Dendritic cell treated with granulocyte-macrophage colony-stimulating factor and Interleukin-4, amounts not matched to agents 40 ng/mL and 50 ng/mL, for 4 days (primary cell): ENCODE data around the gene COG2.

Experiments
- H3K27ac Mint-ChIP-seq: one replicate; pipeline ENCODE4 v1.8.0; 2022; ENCODE audit warnings: mild to moderate bottlenecking, mixed read lengths
- H3K27me3 Mint-ChIP-seq: one replicate; pipeline ENCODE4 v1.8.0; 2022; ENCODE audit warnings: mild to moderate bottlenecking, mixed read lengths
- H3K36me3 Mint-ChIP-seq: one replicate; pipeline ENCODE4 v1.8.0; 2022; ENCODE audit warnings: low read depth, mixed read lengths
- H3K4me1 Mint-ChIP-seq: one replicate; pipeline ENCODE4 v1.8.0; 2022; ENCODE audit warnings: low read depth, mixed read lengths
- H3K4me3 Mint-ChIP-seq: one replicate; pipeline ENCODE4 v1.8.0; 2022; ENCODE audit warnings: mild to moderate bottlenecking, moderate library complexity, mixed read lengths
- H3K9me3 Mint-ChIP-seq: one replicate; pipeline ENCODE4 v1.8.0; 2022; ENCODE audit warnings: mixed read lengths
- intact Hi-C: fragments of 100-400 bp; cut with micrococcal nuclease; formaldehyde crosslinking; loops from one replicate; pipeline ENCODE4 v1.15.0; 2022

Gene COG2

DNA sequence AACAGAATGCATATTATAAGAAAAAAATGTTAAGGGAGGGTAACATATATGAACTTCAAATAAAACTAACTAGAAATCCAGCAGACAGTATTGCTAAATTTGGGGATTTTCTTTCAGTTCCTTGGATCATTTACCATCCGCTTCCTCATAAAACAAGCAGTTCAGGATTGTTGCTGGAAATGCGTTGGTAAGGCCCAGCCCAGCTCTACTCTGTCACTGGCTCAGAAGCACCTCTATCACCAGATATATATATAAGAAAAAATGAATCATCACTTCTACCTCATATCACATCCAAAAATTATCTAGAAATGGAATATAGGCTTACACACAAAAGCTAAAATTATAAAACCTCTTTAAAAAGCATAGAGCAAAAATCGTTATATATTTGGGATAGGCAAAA, 28.2 kb upstream of the COG2 start:
- intact Hi-C loops, result no loop called here
- H3K4me3 Mint-ChIP-seq, result no peak overlapping the region
- no peaks in the 10 kb centered on the region for H3K36me3 Mint-ChIP-seq
- no peaks in the 10 kb centered on the region for H3K9me3 Mint-ChIP-seq
- H3K4me1 Mint-ChIP-seq, result no peaks in the 10 kb centered on the region
- peaks cover 36% of the 10 kb centered on the region for H3K27me3 Mint-ChIP-seq
- no peak overlapping the region for H3K27ac Mint-ChIP-seq

DNA sequence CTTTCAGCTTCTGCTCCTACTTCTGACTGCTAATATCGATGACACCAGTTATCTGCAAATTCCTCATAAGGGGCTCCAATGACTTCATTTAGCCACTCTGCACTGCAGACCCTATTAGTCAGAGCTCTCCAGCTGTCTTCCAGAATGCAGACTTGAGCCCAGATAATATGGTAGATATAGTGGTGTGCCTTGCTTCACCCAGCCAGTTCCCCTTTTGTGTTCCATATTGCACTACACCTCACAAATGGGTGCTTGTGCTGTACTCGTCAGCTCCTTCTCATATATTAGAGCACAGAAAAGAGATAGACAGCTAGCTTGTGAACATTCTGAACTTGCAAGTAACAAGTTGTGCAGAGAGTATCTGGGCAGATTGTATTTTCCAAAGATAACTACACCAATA, 23.7 kb upstream of the COG2 start:
- H3K4me3 Mint-ChIP-seq, result no peak overlapping the region
- H3K36me3 Mint-ChIP-seq, result no peaks in the 10 kb centered on the region
- H3K9me3 Mint-ChIP-seq, result no peaks in the 10 kb centered on the region
- no peak overlapping the region for H3K27ac Mint-ChIP-seq
- peaks cover 25% of the 10 kb centered on the region for H3K27me3 Mint-ChIP-seq
- H3K4me1 Mint-ChIP-seq, result no peaks in the 10 kb centered on the region
- intact Hi-C loops, result no loop called here

DNA sequence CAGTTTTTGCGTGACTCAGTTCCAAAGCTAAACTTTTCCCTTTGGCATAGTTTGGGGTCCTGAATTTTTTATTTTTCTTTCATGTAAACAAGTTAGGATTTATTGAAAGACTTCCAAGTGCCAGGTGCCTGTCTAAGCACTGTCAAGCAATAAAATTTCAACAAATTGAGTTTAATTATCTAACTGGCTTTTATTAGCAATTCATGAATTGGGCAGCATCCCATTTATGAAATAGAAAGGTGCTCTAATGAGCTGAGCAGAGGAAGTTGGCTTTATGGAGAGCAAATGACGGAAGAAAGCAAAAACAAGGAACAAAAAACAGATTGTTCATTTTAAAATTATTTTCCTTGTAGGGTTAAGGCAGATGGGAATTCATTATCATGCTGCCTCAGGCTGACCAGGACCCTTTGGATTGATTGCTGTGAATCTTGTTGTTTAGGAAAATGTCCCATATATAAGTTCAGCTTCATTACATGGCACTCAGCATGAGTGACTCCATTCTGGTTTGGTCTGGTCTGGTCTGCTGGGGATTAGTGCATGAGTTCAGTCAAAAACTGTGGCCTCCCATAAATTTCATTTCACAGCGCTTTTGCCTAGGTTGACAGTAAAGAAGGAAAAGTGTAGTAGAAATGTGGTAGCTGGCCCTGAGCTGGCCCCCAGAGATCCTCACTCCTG, 21.5 kb upstream of the COG2 start:
- H3K4me1 Mint-ChIP-seq, result no peaks in the 10 kb centered on the region
- intact Hi-C loops, result no loop called here
- H3K9me3 Mint-ChIP-seq, result no peaks in the 10 kb centered on the region
- peaks cover 22% of the 10 kb centered on the region for H3K27me3 Mint-ChIP-seq
- H3K4me3 Mint-ChIP-seq, result no peak overlapping the region
- H3K36me3 Mint-ChIP-seq, result no peaks in the 10 kb centered on the region
- H3K27ac Mint-ChIP-seq, result no peak overlapping the region

DNA sequence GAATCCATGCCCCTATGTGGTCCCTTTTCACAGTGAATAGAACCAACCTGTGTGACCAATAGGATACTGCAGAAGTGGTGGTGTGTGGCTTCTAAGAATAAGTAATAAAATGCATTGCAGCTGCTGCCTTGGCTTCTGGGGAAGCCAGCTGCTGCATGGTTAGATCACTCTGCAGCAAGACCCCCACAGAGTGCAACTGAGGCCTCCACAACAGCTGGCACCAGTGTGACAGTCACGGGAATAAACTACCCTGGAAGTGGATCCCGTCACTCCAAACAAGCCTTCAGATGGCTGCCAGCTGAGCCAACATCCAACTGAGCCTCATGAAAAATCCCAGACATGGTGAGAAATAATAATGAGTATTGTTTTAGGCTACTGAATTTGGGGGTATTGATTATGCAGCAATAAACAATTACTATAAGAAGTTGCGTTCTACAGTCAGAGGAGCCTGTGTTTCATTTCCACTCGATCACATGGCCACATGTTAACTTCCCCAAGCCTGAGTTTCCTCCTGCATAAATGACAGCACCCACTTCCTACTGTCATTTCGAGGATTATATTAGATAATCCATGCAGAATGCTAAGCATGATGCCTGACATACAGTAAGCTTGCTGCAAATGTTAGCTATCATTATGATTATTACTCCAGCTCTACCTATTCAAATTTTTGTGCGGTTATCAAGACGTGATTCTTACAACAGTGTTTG, 20.8 kb upstream of the COG2 start:
- H3K27me3 Mint-ChIP-seq, result peaks cover 20% of the 10 kb centered on the region
- no peak overlapping the region for H3K27ac Mint-ChIP-seq
- H3K4me1 Mint-ChIP-seq, result no peaks in the 10 kb centered on the region
- H3K4me3 Mint-ChIP-seq, result no peak overlapping the region
- intact Hi-C loops, result no loop called here
- no peaks in the 10 kb centered on the region for H3K9me3 Mint-ChIP-seq
- H3K36me3 Mint-ChIP-seq, result no peaks in the 10 kb centered on the region

DNA sequence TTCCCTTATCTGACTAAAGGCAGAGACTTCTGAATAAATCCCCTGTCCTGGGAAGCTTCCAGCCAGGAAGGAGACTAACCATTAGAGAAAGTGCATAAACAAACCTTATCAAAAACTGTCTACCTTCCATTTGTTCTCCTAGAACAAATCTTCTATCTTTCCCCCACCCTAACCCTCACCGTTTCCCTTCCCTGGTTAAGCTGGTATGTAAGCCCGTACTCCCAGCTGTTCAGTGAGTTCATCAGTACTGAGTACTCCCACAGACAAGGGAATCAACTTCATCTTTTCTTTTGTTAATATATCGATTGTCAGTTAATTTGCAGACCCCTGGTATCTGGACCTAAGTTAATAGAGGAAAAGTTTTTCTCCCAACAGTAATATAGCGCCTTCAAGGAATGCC, 20.1 kb upstream of the COG2 start:
- Mint-ChIP-seq H3K4me3 (no peak overlapping the region), H3K36me3 (no peaks in the 10 kb centered on the region), H3K27me3 (peaks cover 20% of the 10 kb centered on the region), H3K4me1 (no peaks in the 10 kb centered on the region), H3K9me3 (no peaks in the 10 kb centered on the region), H3K27ac (no peak overlapping the region)
- intact Hi-C loops, result no loop called here

DNA sequence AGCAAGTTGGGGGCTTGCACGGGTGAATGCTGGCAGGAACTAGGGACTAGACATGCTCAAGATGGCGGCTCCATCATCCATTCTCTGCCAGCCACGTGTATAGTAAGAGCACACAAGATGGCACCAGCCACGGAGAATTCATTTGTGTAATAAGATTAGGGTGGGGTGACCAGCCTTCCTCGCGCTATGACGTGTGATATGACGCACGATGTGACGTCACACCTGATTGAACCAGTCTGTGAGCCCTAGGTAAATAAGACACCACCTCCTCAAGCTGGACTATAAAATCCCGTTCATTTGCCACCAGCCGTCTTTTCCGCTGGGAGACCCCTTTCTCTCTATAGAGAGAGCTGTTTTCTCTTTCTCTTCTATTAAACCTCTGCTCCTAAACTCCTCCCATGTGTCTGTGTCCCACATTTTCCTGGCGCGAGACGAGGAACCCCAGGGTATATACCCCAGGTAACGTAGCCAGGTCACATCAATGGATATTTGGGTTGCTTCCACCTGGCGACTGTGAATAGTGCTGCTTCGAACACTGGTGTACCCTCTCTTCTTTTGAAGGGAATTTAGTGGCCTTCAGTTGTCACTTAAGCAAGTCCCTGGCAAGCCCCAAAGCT, 18.1 kb upstream of the COG2 start:
- Mint-ChIP-seq H3K36me3 (no peaks in the 10 kb centered on the region), H3K4me1 (no peaks in the 10 kb centered on the region), H3K9me3 (no peaks in the 10 kb centered on the region), H3K27me3 (peaks cover 16% of the 10 kb centered on the region), H3K4me3 (no peak overlapping the region), H3K27ac (no peak overlapping the region)
- intact Hi-C loops, result no loop called here

DNA sequence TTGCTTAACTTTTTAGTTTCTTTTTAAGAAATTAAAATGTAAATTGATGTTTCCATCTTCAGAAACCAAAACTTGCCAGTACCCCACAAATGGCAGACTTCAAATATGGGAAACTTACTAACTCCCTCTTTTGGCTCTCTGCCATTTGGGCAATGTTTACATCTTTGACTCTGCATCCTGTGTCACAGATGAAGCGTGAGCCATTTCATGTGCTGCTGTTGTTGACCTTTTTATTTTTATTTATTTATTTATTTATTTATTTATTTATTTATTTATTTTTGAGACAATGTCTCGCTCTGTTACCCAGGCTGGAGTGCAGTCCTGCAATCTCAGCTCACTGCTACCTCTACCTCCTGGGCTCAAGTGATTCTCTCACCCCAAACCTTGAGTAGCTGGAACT, 16.0 kb upstream of the COG2 start:
- no peak overlapping the region for H3K4me3 Mint-ChIP-seq
- H3K4me1 Mint-ChIP-seq, result no peaks in the 10 kb centered on the region
- intact Hi-C loops, result no loop called here
- H3K9me3 Mint-ChIP-seq, result no peaks in the 10 kb centered on the region
- no peak overlapping the region for H3K27ac Mint-ChIP-seq
- H3K36me3 Mint-ChIP-seq, result no peaks in the 10 kb centered on the region
- H3K27me3 Mint-ChIP-seq, result peaks cover 9% of the 10 kb centered on the region

DNA sequence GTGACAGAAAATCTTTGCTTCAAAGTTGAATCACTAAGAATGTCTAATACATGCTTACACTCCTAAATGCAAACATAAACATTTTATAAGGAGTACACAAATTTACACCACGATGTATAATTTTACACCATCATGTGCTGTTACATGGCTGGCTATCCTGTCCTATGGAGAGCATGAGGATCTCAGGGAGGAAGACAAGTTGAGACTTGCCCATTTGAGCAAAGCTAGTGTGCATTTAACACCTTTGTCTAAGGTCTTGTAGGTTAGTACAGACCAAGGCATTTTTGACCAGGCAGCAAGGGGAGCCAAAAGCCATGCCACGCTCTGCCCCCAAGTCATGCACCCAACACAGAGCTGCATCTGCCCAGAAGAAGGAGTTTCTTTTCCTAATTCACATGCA, 14.5 kb upstream of the COG2 start:
- intact Hi-C loops, result no loop called here
- Mint-ChIP-seq H3K9me3 (no peaks in the 10 kb centered on the region), H3K27ac (no peak overlapping the region), H3K4me1 (no peaks in the 10 kb centered on the region), H3K4me3 (no peak overlapping the region), H3K27me3 (peaks cover 9% of the 10 kb centered on the region), H3K36me3 (no peaks in the 10 kb centered on the region)

DNA sequence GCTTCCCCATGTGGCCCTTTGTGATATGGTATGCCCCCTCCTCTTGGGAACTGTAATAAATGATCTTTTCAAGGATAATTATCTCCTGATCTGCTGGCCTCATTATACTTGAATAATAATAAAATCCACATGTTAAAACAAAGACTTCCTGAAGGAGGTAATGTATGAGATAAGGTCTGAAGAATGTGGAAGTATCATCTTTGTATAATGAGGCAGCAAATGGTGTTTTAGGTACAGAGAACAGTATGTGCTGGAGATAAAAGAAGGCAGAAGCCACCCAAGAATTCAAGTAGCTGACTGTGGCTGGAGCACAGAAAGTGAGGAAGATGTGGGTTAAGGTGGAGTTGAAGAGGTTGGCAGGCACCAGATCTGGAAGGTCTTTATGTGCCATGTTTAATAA, 12.8 kb upstream of the COG2 start:
- peaks cover 6% of the 10 kb centered on the region for H3K27me3 Mint-ChIP-seq
- no peaks in the 10 kb centered on the region for H3K36me3 Mint-ChIP-seq
- H3K9me3 Mint-ChIP-seq, result no peaks in the 10 kb centered on the region
- intact Hi-C loops, result no loop called here
- no peak overlapping the region for H3K27ac Mint-ChIP-seq
- H3K4me3 Mint-ChIP-seq, result no peak overlapping the region
- H3K4me1 Mint-ChIP-seq, result no peaks in the 10 kb centered on the region

DNA sequence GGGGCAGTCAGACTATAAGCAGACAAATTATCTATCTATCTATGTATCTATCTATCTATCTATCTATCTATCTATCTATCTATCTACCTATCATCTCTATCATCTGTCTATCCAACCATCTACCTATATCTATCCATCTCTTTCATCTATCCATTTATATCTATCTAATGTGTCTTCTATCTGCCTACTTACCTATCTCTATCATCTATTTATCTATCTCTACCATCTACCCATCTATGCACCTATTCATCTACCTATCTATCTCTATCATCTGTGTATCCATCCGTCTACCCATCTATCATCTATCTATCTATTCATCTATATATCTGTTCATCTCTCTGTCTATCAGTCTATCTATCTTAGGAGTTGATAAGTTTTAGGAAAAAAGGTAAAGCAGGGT, 10.8 kb upstream of the COG2 start:
- Mint-ChIP-seq H3K36me3 (no peaks in the 10 kb centered on the region), H3K27me3 (peaks cover 5% of the 10 kb centered on the region), H3K4me1 (no peaks in the 10 kb centered on the region), H3K9me3 (no peaks in the 10 kb centered on the region), H3K4me3 (no peak overlapping the region), H3K27ac (no peak overlapping the region)
- intact Hi-C loops, result no loop called here

DNA sequence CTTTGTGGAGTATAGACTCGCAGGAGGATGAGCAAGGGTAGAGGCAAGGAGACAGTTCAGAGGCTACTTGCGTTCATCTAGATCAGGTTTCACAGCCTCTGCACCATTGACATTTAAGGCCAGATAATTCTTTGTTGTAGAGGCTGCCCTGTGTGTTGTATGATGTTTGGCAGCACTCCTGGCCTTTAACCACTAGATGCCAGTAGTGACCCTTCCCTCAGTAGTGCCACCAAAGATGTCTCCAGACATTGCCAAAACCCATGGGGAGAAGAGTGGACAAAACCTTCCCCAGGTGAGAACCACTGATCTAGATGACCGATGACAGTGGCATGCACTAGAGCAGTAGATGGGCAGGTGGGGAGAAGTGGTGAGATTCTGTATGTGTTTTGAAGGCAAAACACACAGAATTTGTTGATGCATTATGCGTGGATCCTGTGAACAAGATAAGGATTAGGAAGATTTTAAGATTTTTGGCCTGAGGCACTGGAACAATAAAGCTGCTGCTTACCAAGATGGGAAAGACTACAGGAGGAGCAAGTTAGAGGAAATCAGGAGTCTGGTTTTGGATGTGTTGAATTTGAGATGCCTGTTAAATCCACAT, 9.9 kb upstream of the COG2 start:
- H3K9me3 Mint-ChIP-seq, result no peaks in the 10 kb centered on the region

DNA sequence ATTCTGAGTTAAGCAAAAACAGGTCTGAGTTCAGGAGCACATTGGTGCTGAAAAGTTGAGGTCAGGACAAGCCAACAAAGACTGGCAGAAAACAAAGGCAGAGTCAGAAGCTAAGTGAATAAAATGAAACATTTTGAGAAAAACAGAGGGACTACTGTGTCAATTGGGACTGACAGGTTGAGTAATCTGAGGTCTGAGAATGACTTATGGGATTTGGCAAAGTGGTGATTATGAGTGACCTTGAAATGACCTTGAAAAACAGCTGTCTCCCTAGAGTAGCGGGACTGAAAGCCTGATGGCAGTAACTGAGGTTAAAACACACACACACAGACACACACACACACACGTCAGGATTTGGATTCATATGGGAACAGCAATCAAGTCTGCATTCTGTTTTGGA, 8.8 kb upstream of the COG2 start:
- no peaks in the 10 kb centered on the region for H3K4me1 Mint-ChIP-seq
- no peak overlapping the region for H3K4me3 Mint-ChIP-seq
- peaks cover 16% of the 10 kb centered on the region for H3K27me3 Mint-ChIP-seq
- H3K36me3 Mint-ChIP-seq, result no peaks in the 10 kb centered on the region
- H3K9me3 Mint-ChIP-seq, result no peaks in the 10 kb centered on the region
- intact Hi-C loops, result no loop called here
- no peak overlapping the region for H3K27ac Mint-ChIP-seq

More for the DNA sequence above, 9.9 kb upstream of the COG2 start:
- H3K27me3 Mint-ChIP-seq, result peaks cover 14% of the 10 kb centered on the region
- H3K4me1 Mint-ChIP-seq, result no peaks in the 10 kb centered on the region
- H3K27ac Mint-ChIP-seq, result no peak overlapping the region
- no peaks in the 10 kb centered on the region for H3K36me3 Mint-ChIP-seq
- no peak overlapping the region for H3K4me3 Mint-ChIP-seq
- intact Hi-C loops, result no loop called here

DNA sequence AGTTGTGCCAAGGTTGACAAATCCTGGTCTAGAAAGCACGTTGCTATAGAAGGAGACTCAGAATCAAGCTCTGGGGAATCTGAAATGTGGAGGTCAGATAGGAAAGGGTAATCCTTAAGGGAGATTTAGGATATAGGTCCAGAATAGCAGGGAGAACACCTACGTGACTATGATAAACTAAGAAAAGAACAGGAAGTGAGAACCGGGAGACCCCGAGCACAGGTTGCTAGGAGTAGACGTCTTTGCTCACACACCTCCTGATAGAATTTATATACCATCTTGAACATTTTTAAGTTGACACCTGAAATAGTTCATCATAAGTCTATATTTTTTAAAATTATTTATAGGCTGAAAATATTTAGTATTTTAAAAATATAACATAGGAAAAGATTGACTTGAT, 7.9 kb upstream of the COG2 start:
- intact Hi-C loops, result no loop called here
- Mint-ChIP-seq H3K27ac (no peak overlapping the region), H3K27me3 (peaks cover 20% of the 10 kb centered on the region), H3K36me3 (no peaks in the 10 kb centered on the region), H3K4me1 (no peaks in the 10 kb centered on the region), H3K4me3 (no peak overlapping the region), H3K9me3 (no peaks in the 10 kb centered on the region)

DNA sequence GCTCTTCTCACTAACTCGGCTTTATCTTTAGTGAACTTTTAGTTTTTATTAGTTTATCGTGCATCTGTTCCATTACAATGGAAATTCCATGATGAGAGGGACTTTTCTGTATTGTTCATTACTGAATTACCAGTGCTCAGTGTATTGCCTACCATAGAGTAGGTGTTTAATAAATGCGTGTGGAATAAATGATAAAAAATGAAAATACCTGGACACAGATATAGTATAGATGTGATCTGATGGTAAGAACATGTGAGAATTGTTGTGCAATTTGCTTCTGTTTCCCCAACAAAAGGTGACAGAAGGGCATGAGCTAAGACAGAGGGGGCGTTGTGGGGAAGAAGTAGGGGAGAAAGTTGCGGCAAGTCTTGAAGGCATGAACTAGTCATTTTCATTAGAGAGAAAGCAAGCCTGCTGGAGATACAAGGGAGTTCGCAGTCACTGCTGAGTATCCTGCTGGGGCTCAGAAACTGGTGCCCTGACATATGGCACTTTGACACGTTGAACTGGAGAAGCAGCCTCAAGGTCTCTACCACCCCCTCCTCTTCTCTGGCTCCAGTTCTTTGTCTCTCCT, 5.6 kb upstream of the COG2 start:
- Mint-ChIP-seq H3K4me3 (no peak overlapping the region), H3K9me3 (no peaks in the 10 kb centered on the region), H3K4me1 (peaks cover 6% of the 10 kb centered on the region), H3K27me3 (peaks cover 24% of the 10 kb centered on the region), H3K27ac (no peak overlapping the region), H3K36me3 (no peaks in the 10 kb centered on the region)
- intact Hi-C loops, result no loop called here
